K562 (cell line): ENCODE results near the gene PLA2G2C. TPM values are rescaled to one million over a fixed set of nuclear protein-coding genes. Genes with fewer than 3 reads are reported as not detected.

Experiments
- BMI1 ChIP-seq: fragments of 150-350 bp; IDR thresholded peaks from 2 replicates; pipeline ENCODE4 v1.6.1; 2014; ENCODE audit warnings: low read length
- C11orf30 ChIP-seq: fragments of 450-650 bp; IDR thresholded peaks from 2 replicates; pipeline ENCODE4 v1.6.1; 2016; ENCODE audit warnings: low read depth, mild to moderate bottlenecking
- CHD2 ChIP-seq: IDR thresholded peaks from 2 replicates; pipeline ENCODE4 v1.6.1; 2011; ENCODE audit warnings: low read depth, low read length
- EP300 ChIP-seq: IDR thresholded peaks from 2 replicates; pipeline ENCODE4 v1.6.1; 2012; ENCODE audit warnings: low read length, improper control_type of control experiment
- KLF6 ChIP-seq: fragments of 250-450 bp; sonication (Bioruptor Pico); IDR thresholded peaks from 2 replicates; pipeline ENCODE4 v1.4.0; 2020; ENCODE audit warnings: mild to moderate bottlenecking, moderate library complexity, borderline replicate concordance
- L3MBTL2 ChIP-seq: fragments of 450-650 bp; IDR thresholded peaks from 2 replicates; pipeline ENCODE4 v1.6.1; 2016; ENCODE audit warnings: mild to moderate bottlenecking, moderate library complexity
- MAFK ChIP-seq: IDR thresholded peaks from 2 replicates; pipeline ENCODE4 v1.6.1; 2011; ENCODE audit warnings: low read length, improper control_type of control experiment
- NR3C1 ChIP-seq: sonication (generic); formaldehyde crosslinking; IDR thresholded peaks from 2 replicates; pipeline ENCODE4 v1.8.1; 2022; ENCODE audit warnings: missing genetic modification reagents
- RAD51 ChIP-seq: fragments of 450-650 bp; IDR thresholded peaks from 2 replicates; pipeline ENCODE4 v1.7.1; 2016; ENCODE audit warnings: low read depth, mild to moderate bottlenecking, borderline replicate concordance
- TAF7 ChIP-seq: fragments of 450-650 bp; IDR thresholded peaks from 2 replicates; pipeline ENCODE4 v1.6.1; 2016; ENCODE audit warnings: missing genetic modification characterization, missing compliant biosample characterization
- TSC22D4 ChIP-seq: fragments of 450-650 bp; IDR thresholded peaks from 2 replicates; pipeline ENCODE4 v1.6.1; 2016; ENCODE audit warnings: missing genetic modification characterization, missing biosample characterization, control low read depth
- ZNF316 ChIP-seq: fragments of 450-650 bp; IDR thresholded peaks from 2 replicates; pipeline ENCODE4 v1.6.1; 2016
- ZNF76 ChIP-seq: fragments of 250-450 bp; sonication (Bioruptor Pico); IDR thresholded peaks from 2 replicates; pipeline ENCODE4 v1.4.0; 2020; ENCODE audit warnings: mild to moderate bottlenecking, moderate library complexity, borderline replicate concordance
- polyA plus RNA-seq, 8 experiments: library from polyadenylated mRNA; depleted of rRNA in 4 of 8; stranded (reverse) in 5 of 8; unstranded in 3 of 8; fragments of >200 nt; fragmentation: Nextera tagmentation in 2 of 8; fragmentation: Illumina TruSeq in 1 of 8; extraction: Ambion mirVana in 2 of 8; extraction: Trizol in 1 of 8; gene quantifications; 2 replicates each; pipeline versions ENCODE4 v1.2.1 to v1.2.3, GENCODE V29; 2011 to 2014; ENCODE audit warnings: inconsistent platforms in 1 of 8, missing spikeins in 1 of 8
- total RNA-seq, 7 experiments: library from RNA; depleted of rRNA in 6 of 7; stranded (reverse); fragments of >200 nt in 6 of 7; fragmentation: Illumina TruSeq in 2 of 7; extraction: Trizol in 2 of 7; gene quantifications; 2 replicates each; pipeline versions ENCODE4 v1.2.1 to v1.2.3, GENCODE V29; 2011 to 2021; ENCODE audit warnings: low replicate concordance in 1 of 7
- TF ChIP-seq, protein P1 (sequence below): fragments of 450-650 bp; IDR thresholded peaks from 2 replicates; pipeline ENCODE4 v1.6.1; 2016; ENCODE audit warnings: antibody characterized with exemption
- TF ChIP-seq, protein P2 (sequence below): IDR thresholded peaks from 3 replicates; pipeline ENCODE4 v1.6.1; 2011; ENCODE audit warnings: borderline replicate concordance, mild to moderate bottlenecking; ENCODE audit not compliant: insufficient read length, insufficient read depth
- TF ChIP-seq, protein P3 (sequence below): fragments of 250-450 bp; sonication (Bioruptor Pico); IDR thresholded peaks from 2 replicates; pipeline ENCODE4 v1.5.0; 2021
- TF ChIP-seq, protein P4 (sequence below), 2 experiments: fragments of 200-800 bp in 1 of 2; sonication (Bioruptor generic) in 1 of 2; sonication (generic) in 1 of 2; formaldehyde crosslinking in 1 of 2; IDR thresholded peaks in 1 of 2; conservative IDR thresholded peaks in 1 of 2; 2 replicates each; pipeline versions ENCODE4 v1.5.0 to v1.6.1; 2016 to 2020; ENCODE audit warnings: missing compliant biosample characterization in 1 of 2, missing genetic modification characterization in 1 of 2, missing genetic modification reagents in 1 of 2
- TF ChIP-seq, protein P5 (sequence below): fragments of 450-650 bp; IDR thresholded peaks from 2 replicates; pipeline ENCODE4 v1.7.0; 2016; ENCODE audit warnings: borderline replicate concordance

The PLA2G2C gene
- total and polyA plus RNA-seq, 9 of the 15 experiments (the other 6 are each of a cell fraction or from before 2014, with no cell fraction given), result 0.14 to 0.49 (median 0.21) TPM

DNA sequence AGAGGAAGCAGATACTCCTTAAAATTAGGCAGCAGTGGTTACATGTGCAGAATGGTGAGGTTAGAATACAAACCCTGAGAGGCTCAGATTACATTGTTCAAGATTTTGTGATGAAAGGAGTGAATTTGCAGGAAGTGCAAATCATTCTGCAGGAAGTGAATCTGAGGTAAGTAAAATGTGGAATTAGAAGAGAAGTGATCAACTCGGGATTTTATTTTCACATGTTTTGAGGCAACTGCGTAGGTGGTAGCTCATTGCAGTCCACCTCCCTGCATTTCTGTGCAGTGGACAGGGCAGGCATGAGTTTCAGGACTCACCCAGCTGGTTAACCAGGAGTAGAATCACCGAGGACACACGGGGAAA lies 2.1 kb upstream of the PLA2G2C start (continued):
- TF ChIP-seq, protein P1, sequence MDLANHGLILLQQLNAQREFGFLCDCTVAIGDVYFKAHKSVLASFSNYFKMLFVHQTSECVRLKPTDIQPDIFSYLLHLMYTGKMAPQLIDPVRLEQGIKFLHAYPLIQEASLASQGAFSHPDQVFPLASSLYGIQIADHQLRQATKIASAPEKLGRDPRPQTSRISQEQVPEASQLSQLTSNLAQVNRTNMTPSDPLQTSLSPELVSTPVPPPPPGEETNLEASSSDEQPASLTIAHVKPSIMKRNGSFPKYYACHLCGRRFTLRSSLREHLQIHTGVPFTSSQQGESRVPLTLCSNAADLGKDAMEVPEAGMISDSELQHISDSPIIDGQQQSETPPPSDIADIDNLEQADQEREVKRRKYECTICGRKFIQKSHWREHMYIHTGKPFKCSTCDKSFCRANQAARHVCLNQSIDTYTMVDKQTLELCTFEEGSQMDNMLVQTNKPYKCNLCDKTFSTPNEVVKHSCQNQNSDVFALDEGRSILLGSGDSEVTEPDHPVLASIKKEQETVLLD, result no peak
- TF ChIP-seq, protein P2, sequence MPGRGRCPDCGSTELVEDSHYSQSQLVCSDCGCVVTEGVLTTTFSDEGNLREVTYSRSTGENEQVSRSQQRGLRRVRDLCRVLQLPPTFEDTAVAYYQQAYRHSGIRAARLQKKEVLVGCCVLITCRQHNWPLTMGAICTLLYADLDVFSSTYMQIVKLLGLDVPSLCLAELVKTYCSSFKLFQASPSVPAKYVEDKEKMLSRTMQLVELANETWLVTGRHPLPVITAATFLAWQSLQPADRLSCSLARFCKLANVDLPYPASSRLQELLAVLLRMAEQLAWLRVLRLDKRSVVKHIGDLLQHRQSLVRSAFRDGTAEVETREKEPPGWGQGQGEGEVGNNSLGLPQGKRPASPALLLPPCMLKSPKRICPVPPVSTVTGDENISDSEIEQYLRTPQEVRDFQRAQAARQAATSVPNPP, result no peak
- TF ChIP-seq KLF6, result no peak
- TF ChIP-seq L3MBTL2, result peak; percentile 22; the same call in 1 of the 2 replicates
- TF ChIP-seq MAFK, result no peak
- TF ChIP-seq CHD2, result no peak
- no peak for TF ChIP-seq TAF7 (tag)
- peak; percentile 66; the same call in 1 of the 2 replicates for TF ChIP-seq ZNF76 (CRISPR knock-in tag)
- TF ChIP-seq ZNF316, result peak; percentile 67
- TF ChIP-seq NR3C1 (CRISPR knock-in tag), result no peak
- peak; percentile 40; the same call in 1 of the 2 replicates for TF ChIP-seq EP300
- TF ChIP-seq, protein P3, sequence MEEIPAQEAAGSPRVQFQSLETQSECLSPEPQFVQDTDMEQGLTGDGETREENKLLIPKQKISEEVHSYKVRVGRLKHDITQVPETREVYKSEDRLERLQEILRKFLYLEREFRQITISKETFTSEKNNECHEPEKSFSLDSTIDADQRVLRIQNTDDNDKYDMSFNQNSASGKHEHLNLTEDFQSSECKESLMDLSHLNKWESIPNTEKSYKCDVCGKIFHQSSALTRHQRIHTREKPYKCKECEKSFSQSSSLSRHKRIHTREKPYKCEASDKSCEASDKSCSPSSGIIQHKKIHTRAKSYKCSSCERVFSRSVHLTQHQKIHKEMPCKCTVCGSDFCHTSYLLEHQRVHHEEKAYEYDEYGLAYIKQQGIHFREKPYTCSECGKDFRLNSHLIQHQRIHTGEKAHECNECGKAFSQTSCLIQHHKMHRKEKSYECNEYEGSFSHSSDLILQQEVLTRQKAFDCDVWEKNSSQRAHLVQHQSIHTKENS, result no peak
- TF ChIP-seq BMI1, result no peak
- TF ChIP-seq, protein P4, sequence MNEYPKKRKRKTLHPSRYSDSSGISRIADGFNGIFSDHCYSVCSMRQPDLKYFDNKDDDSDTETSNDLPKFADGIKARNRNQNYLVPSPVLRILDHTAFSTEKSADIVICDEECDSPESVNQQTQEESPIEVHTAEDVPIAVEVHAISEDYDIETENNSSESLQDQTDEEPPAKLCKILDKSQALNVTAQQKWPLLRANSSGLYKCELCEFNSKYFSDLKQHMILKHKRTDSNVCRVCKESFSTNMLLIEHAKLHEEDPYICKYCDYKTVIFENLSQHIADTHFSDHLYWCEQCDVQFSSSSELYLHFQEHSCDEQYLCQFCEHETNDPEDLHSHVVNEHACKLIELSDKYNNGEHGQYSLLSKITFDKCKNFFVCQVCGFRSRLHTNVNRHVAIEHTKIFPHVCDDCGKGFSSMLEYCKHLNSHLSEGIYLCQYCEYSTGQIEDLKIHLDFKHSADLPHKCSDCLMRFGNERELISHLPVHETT (CRISPR knock-in tag; conservative IDR thresholded peaks at IDR 0.05 in 1 of 2, IDR thresholded peaks at IDR 0.05 in 1 of 2), result no peak; a peak in 1 of 4 replicates
- no peak for TF ChIP-seq RAD51
- TF ChIP-seq C11orf30, result peak; percentile 43; the same call in 1 of the 2 replicates
- TF ChIP-seq, protein P5, sequence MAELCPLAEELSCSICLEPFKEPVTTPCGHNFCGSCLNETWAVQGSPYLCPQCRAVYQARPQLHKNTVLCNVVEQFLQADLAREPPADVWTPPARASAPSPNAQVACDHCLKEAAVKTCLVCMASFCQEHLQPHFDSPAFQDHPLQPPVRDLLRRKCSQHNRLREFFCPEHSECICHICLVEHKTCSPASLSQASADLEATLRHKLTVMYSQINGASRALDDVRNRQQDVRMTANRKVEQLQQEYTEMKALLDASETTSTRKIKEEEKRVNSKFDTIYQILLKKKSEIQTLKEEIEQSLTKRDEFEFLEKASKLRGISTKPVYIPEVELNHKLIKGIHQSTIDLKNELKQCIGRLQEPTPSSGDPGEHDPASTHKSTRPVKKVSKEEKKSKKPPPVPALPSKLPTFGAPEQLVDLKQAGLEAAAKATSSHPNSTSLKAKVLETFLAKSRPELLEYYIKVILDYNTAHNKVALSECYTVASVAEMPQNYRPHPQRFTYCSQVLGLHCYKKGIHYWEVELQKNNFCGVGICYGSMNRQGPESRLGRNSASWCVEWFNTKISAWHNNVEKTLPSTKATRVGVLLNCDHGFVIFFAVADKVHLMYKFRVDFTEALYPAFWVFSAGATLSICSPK, result no peak
- TF ChIP-seq TSC22D4 (tag), result no peak
